Sigmoid colon (tissue), 4 donors: ENCODE measurements around the gene RHOB.

Experiments used
- CTCF ChIP-seq, 4 experiments: fragments of 450-650 bp in 3 of 4; fragments of 200-600 bp in 1 of 4; IDR thresholded peaks; one replicate each; pipeline ENCODE4 v1.5.1; 2016 to 2019; ENCODE audit warnings: antibody characterized with exemption in 4 of 4, mild to moderate bottlenecking in 3 of 4, moderate library complexity in 2 of 4
- EP300 ChIP-seq, 4 donors: sonication (generic); formaldehyde crosslinking; IDR thresholded peaks; one replicate each; pipeline ENCODE4 v1.6.1; 2017; ENCODE audit warnings: antibody characterized with exemption in 4 of 4
- POLR2A ChIP-seq, 2 donors: fragments of 450-650 bp; IDR thresholded peaks; one replicate each; pipeline ENCODE4 v1.6.1; 2016; ENCODE audit warnings: antibody characterized with exemption in 2 of 2, mild to moderate bottlenecking in 2 of 2, moderate library complexity in 2 of 2
- POLR2AphosphoS5 ChIP-seq, 4 donors: sonication (generic); formaldehyde crosslinking; IDR thresholded peaks; one replicate each; pipeline ENCODE4 v1.6.1; 2017; ENCODE audit warnings: antibody characterized with exemption in 4 of 4

GRCh38 chr2:20427931-20428526 is 18.8 kb upstream of the RHOB start:
- TF ChIP-seq CTCF (IDR thresholded peaks at IDR 0.05) (no peak), POLR2A (IDR thresholded peaks at IDR 0.05) (no peak), EP300 (IDR thresholded peaks at IDR 0.05) (no peak), POLR2AphosphoS5 (IDR thresholded peaks at IDR 0.05) (no peak)
